Hepatocyte (in vitro differentiated cells): Measurements from ENCODE around the gene OR4F15. TPM values are rescaled to one million over a fixed set of nuclear protein-coding genes. Genes with fewer than 3 reads are reported as not detected.
"Not testable (repeated sequence)": the region's sequence is repeated elsewhere in the genome, so short reads cannot be mapped to it uniquely, and the experiment has no call there.

Experiments
- DNase-seq: peaks from one replicate; pipeline ENCODE4 v3.0.0-alpha.2; 2016; ENCODE audit warnings: low spot score
- H2AFZ ChIP-seq: fragments of 200-600 bp; sonication (generic); 2 replicates; pipeline ENCODE4 v1.6.0; 2016; ENCODE audit warnings: antibody characterized with exemption, mild to moderate bottlenecking
- H3K27ac ChIP-seq: fragments of 200-600 bp; sonication (generic); 2 replicates; pipeline ENCODE4 v1.5.1; 2016; ENCODE audit warnings: mild to moderate bottlenecking
- H3K27me3 ChIP-seq: fragments of 200-600 bp; sonication (generic); 2 replicates; pipeline ENCODE4 v1.6.1; 2016
- H3K36me3 ChIP-seq: fragments of 200-600 bp; sonication (generic); replicated peaks from 2 replicates; pipeline ENCODE4 v1.5.1; 2016; ENCODE audit warnings: low read depth; ENCODE audit not compliant: insufficient read depth
- H3K4me1 ChIP-seq: fragments of 200-600 bp; sonication (generic); 2 replicates; pipeline ENCODE4 v1.5.1; 2016; ENCODE audit warnings: mild to moderate bottlenecking, moderate library complexity; ENCODE audit not compliant: insufficient read depth
- H3K4me2 ChIP-seq: fragments of 200-600 bp; sonication (generic); 2 replicates; pipeline ENCODE4 v1.6.0; 2016
- H3K4me3 ChIP-seq: fragments of 200-600 bp; sonication (generic); 2 replicates; pipeline ENCODE4 v1.5.1; 2016; ENCODE audit warnings: mild to moderate bottlenecking
- H3K79me2 ChIP-seq: fragments of 200-600 bp; sonication (generic); 2 replicates; pipeline ENCODE4 v1.6.0; 2017; ENCODE audit warnings: mild to moderate bottlenecking
- H3K9me2 ChIP-seq: fragments of 200-600 bp; sonication (generic); replicated peaks from 2 replicates; pipeline ENCODE4 v1.6.0; 2017; ENCODE audit warnings: mild to moderate bottlenecking; ENCODE audit not compliant: insufficient read depth
- H3K9me3 ChIP-seq: fragments of 200-600 bp; sonication (generic); 2 replicates; pipeline ENCODE4 v1.5.1; 2016; ENCODE audit warnings: low read depth, mild to moderate bottlenecking
- H4K20me1 ChIP-seq: fragments of 200-600 bp; sonication (generic); 2 replicates; pipeline ENCODE4 v1.6.0; 2016; ENCODE audit warnings: mild to moderate bottlenecking; ENCODE audit not compliant: insufficient read depth, poor library complexity, severe bottlenecking
- CTCF ChIP-seq: fragments of 200-600 bp; sonication (generic); IDR thresholded peaks from 2 replicates; pipeline ENCODE4 v1.5.1; 2016; ENCODE audit warnings: antibody characterized with exemption, mild to moderate bottlenecking; ENCODE audit not compliant: poor library complexity
- EZH2 ChIP-seq: fragments of 200-600 bp; sonication (generic); IDR thresholded peaks from 2 replicates; pipeline ENCODE4 v1.6.1; 2016; ENCODE audit warnings: antibody characterized with exemption, mild to moderate bottlenecking, borderline replicate concordance
- EZH2phosphoT487 ChIP-seq: fragments of 200-600 bp; sonication (generic); IDR thresholded peaks from one replicate; pipeline ENCODE4 v1.6.1; 2018; ENCODE audit warnings: antibody characterized with exemption, mild to moderate bottlenecking, low read depth, moderate library complexity; ENCODE audit not compliant: unreplicated experiment, severe bottlenecking
- WGBS: methylation state at CpG from one replicate; pipeline ENCODE4 v1.1.6; 2016; ENCODE audit warnings: low lambda C conversion rate; ENCODE audit errors: missing lambda C conversion rate; 5-methylcytosine and 5-hydroxymethylcytosine counted together
- polyA plus RNA-seq: library from polyadenylated mRNA; unstranded; fragments of >200 nt; fragmentation: Nextera tagmentation; extraction: Ambion mirVana; gene quantifications from 2 replicates; pipeline ENCODE4 v1.2.1, GENCODE V29; 2016
- total RNA-seq: library from RNA; depleted of rRNA; stranded (reverse); fragments of >200 nt; gene quantifications from 2 replicates; pipeline ENCODE4 v1.2.3, GENCODE V29; 2014

Gene OR4F15
- total and polyA plus RNA-seq, 2 experiments from 2014 or later, result not detected

GRCh38 chr15:101781928-101782327, 30.1 kb upstream of the OR4F15 start:
- H3K27ac ChIP-seq, result no peak overlapping the region
- no peak overlapping the region for H3K4me2 ChIP-seq
- no peaks in the 10 kb centered on the region for H3K9me2 ChIP-seq

GRCh38 chr15:101784644-101785043, 27.4 kb upstream of the OR4F15 start:
- Histone ChIP-seq H4K20me1 (no peaks in the 10 kb centered on the region), H3K79me2 (no peaks in the 10 kb centered on the region), H3K9me2 (no peaks in the 10 kb centered on the region), H3K9me3 (no peaks in the 10 kb centered on the region), H3K27me3 (no peaks in the 10 kb centered on the region), H2AFZ (no peak overlapping the region), H3K27ac (no peak overlapping the region), H3K4me1 (no peaks in the 10 kb centered on the region), H3K4me3 (no peak overlapping the region), H3K36me3 (no peaks in the 10 kb centered on the region), H3K4me2 (no peak overlapping the region)
- 0% methylated on average over 1 of the region's 2 CpGs for WGBS
- DNase-seq, result no peak
- no peak for TF ChIP-seq CTCF
- TF ChIP-seq EZH2, result no peak
- TF ChIP-seq EZH2phosphoT487, result no peak

More at GRCh38 chr15:101781928-101782327, 30.1 kb upstream of the OR4F15 start:
- H4K20me1 ChIP-seq, result no peaks in the 10 kb centered on the region
- no peak for TF ChIP-seq CTCF
- no peak for TF ChIP-seq EZH2
- TF ChIP-seq EZH2phosphoT487, result no peak
- no peaks in the 10 kb centered on the region for H3K9me3 ChIP-seq
- H3K4me1 ChIP-seq, result no peaks in the 10 kb centered on the region
- DNase-seq, result no peak
- H2AFZ ChIP-seq, result no peak overlapping the region
- no peak overlapping the region for H3K4me3 ChIP-seq
- no peaks in the 10 kb centered on the region for H3K79me2 ChIP-seq
- 96% methylated on average over 4 of the region's 9 CpGs for WGBS
- no peaks in the 10 kb centered on the region for H3K27me3 ChIP-seq
- H3K36me3 ChIP-seq, result no peaks in the 10 kb centered on the region

GRCh38 chr15:101786422-101786821, 25.6 kb upstream of the OR4F15 start:
- DNase-seq, H2AFZ ChIP-seq, H3K79me2 ChIP-seq, H4K20me1 ChIP-seq, H3K27ac ChIP-seq, H3K9me2 ChIP-seq, H3K27me3 ChIP-seq, H3K4me1 ChIP-seq, H3K4me2 ChIP-seq, H3K4me3 ChIP-seq, H3K36me3 ChIP-seq, H3K9me3 ChIP-seq: not testable (repeated sequence)
- 88% methylated on average over 2 of the region's 2 CpGs for WGBS

GRCh38 chr15:101788001-101788400, 24.0 kb upstream of the OR4F15 start:
- peak overlapping the region; percentile 18 for H3K27ac ChIP-seq
- H3K4me3 ChIP-seq, H3K4me2 ChIP-seq, H3K9me3 ChIP-seq, H3K4me1 ChIP-seq, H2AFZ ChIP-seq, H4K20me1 ChIP-seq, H3K36me3 ChIP-seq, H3K27me3 ChIP-seq, H3K9me2 ChIP-seq, DNase-seq, H3K79me2 ChIP-seq: not testable (repeated sequence)
- WGBS, result 64% methylated on average over 2 of the region's 2 CpGs

- not testable (repeated sequence) for H3K4me3 ChIP-seq, H3K9me2 ChIP-seq, DNase-seq, H2AFZ ChIP-seq, H3K4me2 ChIP-seq, H3K4me1 ChIP-seq, H3K27me3 ChIP-seq, H3K79me2 ChIP-seq, H4K20me1 ChIP-seq, H3K36me3 ChIP-seq, H3K9me3 ChIP-seq
- WGBS, result 25% methylated on average over 5 of the region's 5 CpGs
- peak overlapping the region; percentile 64 for H3K27ac ChIP-seq
These were observed 23.3 kb upstream of the OR4F15 start for GRCh38 chr15:101788503-101789269.

- 33% methylated on average over 2 of the region's 4 CpGs for WGBS
- H2AFZ ChIP-seq, DNase-seq, H3K4me1 ChIP-seq, H3K4me2 ChIP-seq, H3K27ac ChIP-seq, H3K9me3 ChIP-seq, H3K79me2 ChIP-seq, H3K36me3 ChIP-seq, H3K4me3 ChIP-seq, H4K20me1 ChIP-seq, H3K27me3 ChIP-seq, H3K9me2 ChIP-seq: not testable (repeated sequence)
These were observed 21.3 kb upstream of the OR4F15 start for GRCh38 chr15:101790748-101791147.

GRCh38 chr15:101793981-101794380, 18.0 kb upstream of the OR4F15 start:
- WGBS, result 54% methylated on average over 7 of the region's 7 CpGs
- not testable (repeated sequence) for H3K4me3 ChIP-seq, H3K4me2 ChIP-seq, H3K27ac ChIP-seq, H3K4me1 ChIP-seq, H3K79me2 ChIP-seq, H2AFZ ChIP-seq, H4K20me1 ChIP-seq, H3K27me3 ChIP-seq, H3K9me3 ChIP-seq, H3K36me3 ChIP-seq, H3K9me2 ChIP-seq, DNase-seq
